HG03520 (cell line): Measurements from ENCODE around the gene TSTD1.

Experiments used
- ATAC-seq: cut with Tn5 transposase; IDR thresholded peaks from one replicate; pipeline ENCODE4 v1.9.1; 2021; ENCODE audit warnings: mild to moderate bottlenecking, moderate library complexity; ENCODE audit not compliant: unreplicated experiment

Gene TSTD1, protein sequence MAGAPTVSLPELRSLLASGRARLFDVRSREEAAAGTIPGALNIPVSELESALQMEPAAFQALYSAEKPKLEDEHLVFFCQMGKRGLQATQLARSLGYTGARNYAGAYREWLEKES

DNA sequence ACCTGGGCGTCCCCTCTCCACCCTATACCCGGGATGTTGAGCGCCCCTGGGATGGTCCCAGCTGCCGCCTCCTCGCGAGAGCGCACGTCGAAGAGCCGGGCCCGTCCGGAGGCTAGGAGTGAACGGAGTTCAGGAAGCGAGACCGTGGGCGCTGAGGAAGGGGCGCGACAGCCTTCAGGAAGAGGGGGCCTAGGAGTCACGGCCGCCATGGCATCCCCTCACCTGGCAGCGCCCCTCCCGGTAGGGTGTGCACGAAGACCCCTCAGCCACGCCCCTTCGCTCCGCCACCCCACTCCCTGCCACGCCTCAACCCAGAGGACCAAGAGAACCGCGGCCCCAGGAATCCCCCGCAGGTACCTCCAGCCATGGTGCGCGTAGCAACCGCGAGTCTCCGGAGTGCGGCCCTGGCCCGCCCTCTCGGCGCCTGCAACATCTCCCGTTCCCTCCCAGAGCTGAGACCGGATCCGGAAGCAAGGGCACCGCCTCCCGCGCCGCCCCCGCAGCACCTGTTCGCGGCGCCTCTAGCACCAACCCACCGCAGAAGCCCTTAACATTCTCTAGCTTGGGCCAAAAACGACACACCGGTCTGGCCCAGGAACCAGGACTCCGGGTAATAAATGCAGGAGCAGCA is at the start of gene TSTD1:
Gene TSTD1 (minus strand): TSS at position 442 of the 631 bp plus-strand sequence. CDS start 75 bp downstream, at position 367.
- peak; percentile 53 for ATAC-seq

DNA sequence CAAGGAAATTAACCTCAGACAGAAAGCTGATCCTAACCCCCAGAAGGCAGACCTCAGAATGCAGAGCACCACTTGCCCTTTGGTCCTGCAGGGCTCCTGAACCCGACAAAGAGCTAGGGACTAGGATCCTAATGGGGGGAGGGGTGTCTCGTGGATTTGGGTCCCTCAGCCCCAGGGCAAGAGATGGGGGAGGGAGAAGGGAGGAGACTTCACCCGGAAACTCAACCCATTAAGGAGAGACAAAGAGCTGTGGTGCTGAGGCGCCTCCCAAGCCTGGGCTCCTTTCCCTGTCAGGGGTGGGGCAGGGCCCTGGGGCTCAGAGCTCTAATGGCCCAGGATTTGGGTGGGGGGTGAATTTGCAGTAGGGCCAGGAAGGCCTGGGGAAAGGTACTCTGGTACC is 47.7 kb upstream of the TSTD1 start:
- ATAC-seq, result no peak

DNA sequence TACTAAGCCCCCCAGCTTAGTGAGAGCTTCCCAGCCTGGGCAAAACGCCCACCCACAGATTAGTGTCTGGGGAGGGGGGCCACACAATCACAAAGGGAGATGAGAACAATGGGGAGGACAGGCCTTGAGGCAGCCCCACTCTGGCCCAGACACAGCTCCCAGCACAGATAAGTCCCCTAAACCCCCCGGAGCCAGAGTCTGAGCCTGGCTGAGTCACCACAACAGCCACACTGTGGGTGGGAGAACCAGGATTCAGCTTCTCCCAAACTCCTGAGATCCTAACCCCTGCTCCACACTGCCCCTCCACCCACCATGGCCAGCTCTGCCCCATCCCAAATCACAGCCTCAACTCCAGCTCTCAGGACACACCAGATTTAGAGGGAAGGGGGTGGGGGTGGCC is 46.4 kb upstream of the TSTD1 start:
- no peak for ATAC-seq

DNA sequence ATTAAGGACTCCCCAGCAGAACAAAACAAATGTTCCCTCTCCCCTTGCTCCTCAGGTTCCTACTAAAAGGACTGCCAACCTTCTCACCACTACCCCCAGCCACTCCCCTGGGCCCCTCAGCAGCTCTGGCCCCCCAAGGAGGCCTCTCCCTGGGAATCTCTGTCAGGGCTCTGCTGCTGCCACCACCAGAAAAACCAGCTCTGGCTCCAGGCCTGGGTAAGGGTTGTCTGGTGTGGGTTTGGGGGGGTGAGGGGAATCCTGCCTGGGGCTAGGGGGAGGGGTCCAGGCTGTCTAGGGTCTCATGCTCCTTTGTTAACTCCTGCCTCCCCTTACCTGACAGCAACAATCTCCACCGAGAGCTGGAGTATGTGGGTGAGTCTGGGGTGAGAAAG is 45.8 kb upstream of the TSTD1 start:
- no peak for ATAC-seq

DNA sequence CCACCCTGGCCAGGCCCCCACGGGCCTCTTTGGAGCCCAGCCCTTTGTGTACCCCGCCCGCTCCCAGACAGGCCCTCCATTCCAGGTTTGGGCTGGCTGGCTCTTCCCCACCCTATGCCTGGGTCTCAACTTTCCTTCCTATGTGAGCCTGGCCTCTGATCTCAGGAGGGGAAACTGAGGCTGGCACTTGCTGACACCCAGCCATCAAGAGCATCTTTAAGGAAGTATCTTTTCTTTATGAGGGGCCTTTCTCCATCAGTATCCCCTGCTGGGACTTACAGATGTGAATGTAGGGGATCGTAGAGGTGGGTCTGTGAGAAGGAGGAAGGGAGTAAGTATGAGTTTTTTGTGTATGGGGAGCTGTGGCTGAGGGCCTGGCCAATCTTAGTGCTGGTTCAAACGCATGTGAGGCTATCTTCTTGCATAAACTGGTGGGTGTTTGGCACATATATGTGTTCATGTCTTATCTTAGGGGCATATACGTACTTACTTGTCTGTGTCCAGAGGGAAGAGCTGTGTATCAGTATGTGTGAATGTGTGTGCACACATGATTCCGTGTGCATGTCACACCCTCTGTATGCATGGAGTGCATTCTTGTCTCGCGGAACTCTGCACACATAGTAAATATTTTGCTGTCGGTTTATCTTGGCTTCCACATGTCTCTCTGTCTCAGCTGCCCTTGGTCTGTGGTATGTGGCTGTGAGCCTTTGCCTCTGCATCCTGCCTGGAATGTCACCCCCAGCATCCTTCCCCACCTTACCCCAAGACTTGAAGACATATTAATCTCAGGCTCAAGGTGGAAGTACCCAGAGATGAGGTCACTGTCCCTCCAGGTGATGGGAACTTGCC is 45.2 kb upstream of the TSTD1 start:
- ATAC-seq, result no peak

DNA sequence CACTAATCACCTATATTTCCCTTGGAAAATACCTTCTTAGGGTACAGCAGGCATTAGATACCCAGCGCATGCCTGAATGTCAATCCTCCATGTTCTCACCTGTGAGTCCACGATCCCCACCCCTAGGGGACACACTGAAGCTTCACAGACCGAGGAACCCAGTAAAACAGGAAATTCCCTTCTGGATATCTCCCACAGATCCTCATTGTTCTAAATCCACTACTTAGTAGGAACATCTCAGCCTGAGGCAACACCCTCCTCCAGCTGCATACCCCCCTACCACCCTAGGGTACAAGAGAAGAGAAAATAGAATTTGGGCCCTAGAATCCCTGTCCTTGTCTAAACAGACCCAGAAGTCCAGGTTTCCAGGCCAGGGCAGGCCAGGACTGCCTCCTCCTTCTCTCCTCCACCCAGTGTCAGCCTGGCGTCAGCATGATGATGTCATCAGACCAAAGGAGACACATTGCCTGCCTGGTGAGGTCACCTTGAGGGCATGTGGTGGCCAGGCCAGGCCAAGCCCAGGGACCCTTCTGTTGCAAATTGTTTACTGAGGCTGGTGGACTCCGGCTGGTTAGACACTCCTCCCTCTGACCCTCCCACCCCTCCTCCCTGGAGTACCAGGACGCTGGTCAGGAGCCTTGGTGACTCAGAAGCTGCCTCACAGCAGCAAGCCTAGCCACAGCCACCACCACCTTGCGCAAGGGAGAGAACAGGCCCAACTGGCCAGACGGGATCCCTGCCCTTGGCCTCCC is 44.4 kb upstream of the TSTD1 start:
- ATAC-seq, result no peak

DNA sequence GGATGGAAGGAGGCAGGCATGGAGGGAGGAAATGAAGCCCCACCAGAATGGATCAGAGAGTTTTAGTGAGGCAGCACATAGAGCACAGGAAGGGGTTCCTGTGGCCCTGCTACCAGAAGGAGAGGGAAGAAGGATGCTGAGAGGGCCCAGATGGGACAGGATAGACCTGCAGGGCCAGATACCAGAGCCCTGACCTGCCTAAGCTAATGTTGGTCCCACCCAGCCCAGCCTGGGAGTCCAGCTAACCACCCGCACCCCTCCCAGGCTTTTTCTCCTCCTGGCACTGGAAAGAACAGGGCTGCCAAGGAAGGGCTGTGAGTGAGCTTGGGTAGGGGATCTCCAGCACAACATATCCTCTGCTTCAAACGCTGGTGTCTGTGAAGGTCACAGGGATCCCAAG is 43.7 kb upstream of the TSTD1 start:
- ATAC-seq, result no peak

DNA sequence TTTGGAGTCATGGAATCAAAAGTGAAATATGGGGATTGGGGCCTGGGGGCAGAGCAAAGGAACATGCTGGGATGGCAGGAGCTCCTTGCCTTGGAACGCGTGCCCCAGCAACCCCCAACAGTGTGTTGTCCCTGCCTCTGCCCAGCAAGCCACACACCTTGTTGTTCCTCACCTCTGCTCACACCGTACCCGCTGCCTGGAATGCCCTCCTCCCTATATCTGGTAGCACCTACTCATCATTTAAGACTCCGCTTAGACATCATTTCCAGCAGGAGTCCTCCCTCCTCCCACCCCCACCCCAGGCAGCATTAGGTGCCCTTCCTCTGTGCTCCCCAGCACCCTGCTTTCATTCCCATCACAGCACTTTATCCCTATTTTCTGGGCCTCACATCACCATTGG is 42.8 kb upstream of the TSTD1 start:
- no peak for ATAC-seq

DNA sequence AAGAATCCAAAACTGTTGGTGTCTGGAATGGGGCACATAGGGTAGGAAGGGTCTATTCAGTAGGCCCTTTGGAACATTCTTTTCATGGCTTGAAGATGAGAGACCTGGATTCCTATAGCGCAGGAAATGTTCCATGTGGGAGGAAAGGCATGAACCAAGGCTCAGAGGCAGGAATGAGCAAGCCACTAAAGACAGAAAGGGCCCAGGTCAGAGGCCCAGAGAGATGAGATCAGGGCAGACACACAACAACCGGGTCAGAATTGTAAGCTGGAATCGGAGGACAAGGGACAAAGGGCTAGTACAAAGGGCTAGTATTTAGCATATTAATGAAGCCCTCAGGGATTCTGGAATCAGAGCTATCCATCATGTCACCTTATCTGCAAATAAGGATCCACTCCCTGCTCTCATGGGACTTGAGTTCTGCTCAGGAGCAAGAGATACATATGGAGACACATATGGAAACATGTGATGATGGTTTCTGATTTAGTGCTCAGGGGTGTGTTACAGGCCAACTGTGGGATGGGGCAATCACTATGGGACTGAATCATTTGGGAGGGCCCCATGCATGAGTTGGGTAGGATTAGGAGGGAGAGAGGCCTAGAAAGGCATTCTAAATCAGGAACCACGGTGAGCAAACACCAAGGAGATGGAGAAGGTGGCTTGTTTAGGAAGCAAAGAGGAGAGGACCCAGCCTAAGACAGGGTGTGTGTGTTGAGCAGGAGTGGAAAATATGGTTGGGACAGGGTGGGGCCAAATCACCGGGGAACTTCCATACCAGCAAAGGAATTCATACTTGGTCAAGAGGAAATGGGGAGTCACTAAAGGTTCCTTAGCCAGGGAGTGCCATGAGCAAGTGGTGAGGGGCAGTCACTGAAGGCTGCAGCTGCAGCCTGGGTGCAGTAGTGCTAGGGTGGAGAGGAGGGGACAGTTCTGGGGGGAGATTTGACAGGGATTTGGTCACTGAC is 42.0 kb upstream of the TSTD1 start:
- ATAC-seq, result no peak

DNA sequence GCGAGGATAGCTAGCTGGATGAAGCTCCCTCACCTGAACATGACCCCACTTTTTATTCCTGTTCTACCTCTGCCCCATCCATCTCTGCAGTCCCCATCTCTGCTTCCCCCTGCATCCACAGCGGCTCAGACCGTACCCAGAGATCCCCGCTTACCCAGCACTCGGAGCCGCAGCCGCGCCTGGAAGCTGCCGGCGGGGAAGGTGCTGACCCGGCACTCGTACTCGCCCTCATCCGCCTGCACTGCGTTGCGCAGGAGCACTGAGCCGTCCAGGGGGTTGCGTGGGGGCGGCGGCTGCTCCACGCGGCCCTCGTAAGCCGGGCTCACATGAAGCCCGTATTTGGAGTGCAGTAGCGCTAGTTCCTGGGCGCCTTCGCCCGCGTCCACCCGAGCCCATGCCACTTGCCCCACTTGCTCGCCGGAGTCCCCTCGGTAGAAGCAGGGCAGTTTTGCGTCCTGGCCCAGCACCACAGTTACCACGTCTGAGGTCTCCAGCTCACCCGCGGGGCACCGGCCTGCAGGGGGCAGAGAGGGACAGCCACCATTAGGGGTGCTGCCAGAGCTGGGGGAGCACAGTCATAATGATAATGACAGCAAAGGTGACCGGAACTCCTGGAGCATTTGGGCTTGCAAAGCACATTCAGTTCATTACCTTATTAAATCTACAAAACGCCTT is 40.8 kb upstream of the TSTD1 start:
- ATAC-seq, result no peak

DNA sequence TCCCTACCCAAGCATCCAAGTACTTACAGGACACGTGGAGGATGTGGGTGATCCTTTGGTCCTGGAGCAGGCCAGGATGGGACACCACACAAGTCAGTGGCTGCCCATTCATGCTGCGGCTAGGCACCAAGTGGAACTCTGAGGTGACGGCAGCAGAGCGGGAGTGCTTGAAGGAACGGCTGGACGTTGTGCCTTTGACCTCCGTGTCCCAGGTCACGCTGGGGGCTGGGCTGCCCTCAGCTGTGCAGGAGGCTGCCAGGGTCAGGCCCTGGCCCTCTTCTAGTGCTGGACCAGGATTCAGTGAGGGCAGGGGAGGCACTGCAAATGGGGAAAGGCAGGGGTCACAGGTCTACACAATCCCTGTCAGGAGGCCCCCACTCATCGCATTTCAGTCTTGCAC is 38.7 kb upstream of the TSTD1 start:
- no peak for ATAC-seq

DNA sequence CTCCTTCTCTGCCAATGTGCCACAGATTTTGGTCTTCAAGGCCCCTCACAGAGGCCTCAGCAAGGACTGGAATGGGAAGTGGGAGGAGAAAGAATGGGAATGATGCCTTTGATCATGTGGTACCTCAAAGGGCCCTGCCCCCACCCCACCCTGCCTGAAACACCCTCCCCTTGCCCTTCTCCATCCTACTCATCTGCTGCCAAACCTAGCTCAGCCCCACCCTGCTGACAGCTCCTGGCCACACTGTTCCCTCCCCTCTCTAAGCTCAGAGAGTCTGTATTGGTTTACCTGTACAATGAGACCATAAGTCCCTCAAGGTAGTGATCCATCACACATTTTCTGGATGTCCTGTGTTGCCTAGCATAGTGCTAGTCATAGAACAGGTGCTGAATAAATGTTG is 37.6 kb upstream of the TSTD1 start:
- no peak for ATAC-seq

DNA sequence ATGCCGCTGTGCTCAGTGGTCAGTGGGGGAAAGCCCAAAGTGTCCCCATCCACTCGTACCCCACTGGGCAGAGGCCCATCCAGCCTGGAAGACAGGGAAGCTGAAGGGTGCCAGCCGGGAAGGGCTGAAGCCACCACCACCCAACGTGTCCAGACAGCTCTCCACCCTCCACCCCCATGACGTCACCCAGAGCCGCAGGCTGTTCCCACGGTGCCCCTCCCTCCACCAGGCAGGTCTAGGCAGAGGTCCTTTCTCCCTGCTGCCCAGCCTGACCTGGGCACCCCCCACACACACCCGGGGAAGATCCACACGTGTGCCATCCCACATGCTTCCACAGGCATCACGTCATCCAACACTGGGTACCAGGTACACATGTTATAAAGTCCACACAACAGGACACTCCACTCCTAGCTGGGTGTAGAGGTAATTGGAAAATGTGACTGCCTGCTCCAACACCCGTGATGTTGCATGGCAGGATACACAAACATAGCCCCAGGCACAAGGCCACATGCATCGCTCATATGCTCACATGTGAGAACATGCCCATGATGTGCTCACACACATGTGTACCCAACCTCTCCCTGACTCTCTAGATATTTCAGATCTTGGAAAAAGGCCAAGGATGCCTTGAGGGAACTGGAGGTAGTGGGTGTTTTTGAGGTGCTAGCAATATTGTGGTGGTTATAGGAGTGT is 36.1 kb upstream of the TSTD1 start:
- ATAC-seq, result no peak

DNA sequence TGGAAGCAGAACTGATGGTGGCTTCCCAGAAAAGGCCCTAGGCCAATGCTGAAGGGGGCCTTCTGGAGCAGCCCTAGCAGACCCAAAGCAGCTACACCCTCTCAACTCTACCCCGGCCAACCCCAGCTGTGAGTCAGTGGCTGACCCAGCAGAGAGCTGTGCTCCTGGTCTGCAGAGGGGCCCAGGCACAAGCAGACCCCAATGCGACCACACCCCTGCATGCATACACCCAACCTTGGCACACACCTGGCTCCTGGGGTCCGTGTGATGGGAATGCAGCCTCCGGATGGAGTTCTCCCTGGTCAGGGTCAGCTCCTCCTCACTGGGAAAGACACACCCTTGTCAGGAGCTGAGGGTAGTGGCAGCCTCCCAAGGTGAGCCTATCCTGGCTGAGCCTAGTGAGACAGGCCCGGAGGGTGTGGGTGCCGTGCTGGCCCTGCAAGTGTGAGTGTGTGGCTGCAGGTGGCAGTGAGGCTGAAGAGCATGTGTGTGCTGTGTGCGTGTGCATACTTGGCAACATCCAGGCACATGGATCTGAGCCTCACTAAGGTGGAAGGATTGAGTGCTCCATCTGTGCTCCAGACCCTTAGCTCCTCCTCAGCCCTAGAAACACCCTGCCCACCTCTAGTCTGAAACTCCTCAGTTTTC is 34.8 kb upstream of the TSTD1 start:
- no peak for ATAC-seq

DNA sequence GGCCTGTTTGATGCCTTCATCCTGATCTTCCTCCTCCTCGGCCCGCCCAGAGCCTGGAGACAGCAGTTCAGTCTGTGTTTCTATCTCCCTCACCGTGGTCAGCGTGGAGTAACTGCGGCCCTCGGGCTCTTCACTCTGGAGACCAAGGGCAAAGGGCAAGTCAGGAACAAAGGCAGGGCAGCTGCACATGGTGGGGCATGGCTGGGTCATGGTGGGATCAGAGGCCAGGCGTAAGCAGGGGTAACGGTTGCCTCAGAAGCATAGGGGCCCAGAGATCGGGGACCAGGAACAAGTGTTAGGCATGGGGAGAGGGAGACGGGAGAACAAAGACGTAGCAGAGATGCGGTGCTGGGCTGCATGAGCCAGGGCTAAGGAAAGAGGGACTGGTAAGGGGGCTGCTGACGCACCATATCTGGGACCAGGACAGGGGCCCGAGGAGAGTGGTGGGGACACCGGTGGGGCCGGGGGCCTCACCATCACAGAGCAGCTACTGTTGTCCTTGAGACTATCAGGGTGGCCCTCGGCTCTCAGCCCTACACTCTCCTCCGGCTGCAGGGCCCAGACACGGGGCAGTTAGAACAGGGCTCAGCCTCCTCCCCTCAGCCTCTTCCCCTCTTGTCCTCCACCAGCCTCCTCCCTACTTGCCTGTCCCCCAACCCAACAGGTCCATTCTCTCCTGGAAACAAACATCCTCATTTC is 34.1 kb upstream of the TSTD1 start:
- ATAC-seq, result no peak

DNA sequence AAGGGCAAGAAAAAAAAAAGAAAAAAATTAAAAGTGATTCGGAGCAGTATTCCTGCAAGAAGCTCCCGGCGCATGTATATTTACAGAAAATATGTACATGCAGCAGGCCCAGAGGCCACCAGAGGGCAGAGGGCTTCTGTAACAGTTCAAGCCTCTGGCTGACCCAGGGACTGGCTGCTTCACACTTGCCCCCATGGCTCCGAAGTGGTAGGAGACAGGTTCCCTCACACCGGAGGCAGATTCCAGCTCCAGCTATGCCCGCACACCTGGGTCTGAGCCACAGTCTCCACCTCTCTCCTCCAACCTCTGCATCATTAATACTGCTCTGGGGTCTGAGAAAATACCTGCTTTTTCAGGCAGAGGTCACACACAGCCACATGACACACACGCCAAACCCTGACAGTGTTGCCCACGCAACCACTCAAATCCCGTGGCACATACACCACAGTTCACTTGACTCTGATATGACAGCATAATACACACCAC is 33.2 kb upstream of the TSTD1 start:
- ATAC-seq, result no peak

DNA sequence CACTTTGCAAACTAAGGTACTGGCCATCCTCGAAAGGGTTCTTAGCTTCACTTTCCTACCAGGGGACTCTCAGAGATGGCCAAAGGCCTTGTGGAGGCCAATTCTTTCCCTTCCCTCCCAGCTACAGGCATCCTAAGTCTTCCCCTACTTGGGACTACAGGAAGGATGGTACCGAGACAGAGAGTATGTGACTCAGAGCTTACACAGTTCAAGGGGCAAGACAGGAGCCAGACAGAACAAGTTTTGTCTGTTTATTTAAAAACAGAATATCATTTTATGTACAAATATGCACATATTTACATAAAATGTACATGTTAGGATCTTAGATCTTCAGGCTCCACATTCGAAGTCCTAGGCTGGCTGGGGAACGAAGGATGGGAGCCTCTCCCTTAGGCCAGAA is 32.0 kb upstream of the TSTD1 start:
- ATAC-seq, result no peak

DNA sequence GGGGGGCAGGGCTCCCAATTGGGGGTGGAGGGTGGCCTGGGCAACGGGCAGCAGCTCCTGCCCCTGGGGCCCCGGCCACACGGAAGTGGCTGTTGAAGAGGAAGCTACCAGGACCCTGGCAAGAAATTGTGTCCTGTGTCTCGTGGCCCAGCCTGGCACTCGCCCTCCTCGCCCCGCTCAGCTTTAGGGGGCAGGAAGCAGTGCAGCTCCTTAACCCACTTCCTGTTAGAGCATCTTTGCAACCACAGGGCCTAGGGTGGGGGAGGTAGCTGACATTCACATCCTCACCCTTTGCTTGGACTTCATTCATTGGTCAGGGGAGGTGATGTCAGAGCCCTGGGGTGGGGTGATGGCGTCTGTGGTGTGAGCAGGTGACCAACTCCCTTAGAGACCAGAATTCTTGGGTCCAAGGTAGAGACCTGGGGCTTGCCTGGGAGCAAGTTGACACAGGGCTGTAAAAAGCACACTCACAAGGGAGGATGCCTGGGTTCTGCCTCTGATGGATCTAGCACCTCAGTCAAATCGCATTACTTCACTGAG is 31.0 kb upstream of the TSTD1 start, which contains the start of gene ARHGAP30:
Gene ARHGAP30 (minus strand): TSS at position 161 of the 540 bp plus-strand sequence. CDS start 267 bp downstream, outside the sequence.
- peak; percentile 84 for ATAC-seq
